ENCODE results near the gene CRABP1.
"Not testable (repeated sequence)": the region's sequence is repeated elsewhere in the genome, so short reads cannot be mapped to it uniquely, and the experiment has no call there.

DNA sequence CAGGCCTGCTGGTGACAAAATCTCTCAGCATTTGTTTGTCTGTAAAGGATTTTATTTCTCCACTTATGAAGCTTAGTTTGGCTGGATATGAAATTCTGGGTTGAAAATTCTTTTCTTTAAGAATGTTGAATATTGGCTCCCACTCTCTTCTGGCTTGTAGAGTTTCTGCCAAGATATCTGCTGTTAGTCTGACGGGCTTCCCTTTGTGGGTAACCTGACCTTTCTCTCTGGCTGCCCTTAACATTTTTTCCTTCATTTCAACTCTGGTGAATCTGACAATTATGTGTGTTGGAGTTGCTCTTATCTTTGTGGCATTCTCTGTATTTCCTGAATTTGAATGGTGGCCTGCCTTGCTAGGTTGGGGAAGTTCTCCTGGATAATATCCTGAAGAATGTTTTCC is 40.0 kb downstream of the CRABP1 start:
- TF ChIP-seq POLR2A, POLR2AphosphoS5 (IDR thresholded peaks at IDR 0.05): not testable (repeated sequence)
- TF ChIP-seq, protein P1, sequence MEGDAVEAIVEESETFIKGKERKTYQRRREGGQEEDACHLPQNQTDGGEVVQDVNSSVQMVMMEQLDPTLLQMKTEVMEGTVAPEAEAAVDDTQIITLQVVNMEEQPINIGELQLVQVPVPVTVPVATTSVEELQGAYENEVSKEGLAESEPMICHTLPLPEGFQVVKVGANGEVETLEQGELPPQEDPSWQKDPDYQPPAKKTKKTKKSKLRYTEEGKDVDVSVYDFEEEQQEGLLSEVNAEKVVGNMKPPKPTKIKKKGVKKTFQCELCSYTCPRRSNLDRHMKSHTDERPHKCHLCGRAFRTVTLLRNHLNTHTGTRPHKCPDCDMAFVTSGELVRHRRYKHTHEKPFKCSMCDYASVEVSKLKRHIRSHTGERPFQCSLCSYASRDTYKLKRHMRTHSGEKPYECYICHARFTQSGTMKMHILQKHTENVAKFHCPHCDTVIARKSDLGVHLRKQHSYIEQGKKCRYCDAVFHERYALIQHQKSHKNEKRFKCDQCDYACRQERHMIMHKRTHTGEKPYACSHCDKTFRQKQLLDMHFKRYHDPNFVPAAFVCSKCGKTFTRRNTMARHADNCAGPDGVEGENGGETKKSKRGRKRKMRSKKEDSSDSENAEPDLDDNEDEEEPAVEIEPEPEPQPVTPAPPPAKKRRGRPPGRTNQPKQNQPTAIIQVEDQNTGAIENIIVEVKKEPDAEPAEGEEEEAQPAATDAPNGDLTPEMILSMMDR (IDR thresholded peaks at IDR 0.05), result not testable (repeated sequence)
